GM23338 (cell line): ENCODE data around the gene MIF.

Experiments
- CREB1 ChIP-seq: fragments of 250-450 bp; sonication (Bioruptor Pico); IDR thresholded peaks from 2 replicates; pipeline ENCODE4 v1.5.0; 2020; ENCODE audit warnings: low read depth, mild to moderate bottlenecking, moderate library complexity
- EZH2 ChIP-seq: fragments of 200-600 bp; sonication (generic); IDR thresholded peaks from one replicate; pipeline ENCODE4 v1.8.0; 2017; ENCODE audit warnings: antibody characterized with exemption, mild to moderate bottlenecking, low read depth; ENCODE audit not compliant: unreplicated experiment
- EZH2phosphoT487 ChIP-seq: fragments of 200-600 bp; sonication (generic); IDR thresholded peaks from one replicate; pipeline ENCODE4 v1.8.1; 2018; ENCODE audit warnings: antibody characterized with exemption; ENCODE audit not compliant: unreplicated experiment
- JUNB ChIP-seq: IDR thresholded peaks from one replicate; pipeline ENCODE4 v1.6.1; 2016; ENCODE audit warnings: antibody characterized with exemption; ENCODE audit not compliant: unreplicated experiment
- NANOG ChIP-seq: IDR thresholded peaks from 2 replicates; pipeline ENCODE4 v1.6.1; 2016; ENCODE audit warnings: antibody characterized with exemption, borderline replicate concordance
- POLR2AphosphoS5 ChIP-seq: IDR thresholded peaks from 2 replicates; pipeline ENCODE4 v1.6.1; 2016; ENCODE audit warnings: antibody characterized with exemption, low read depth
- STAT1 ChIP-seq: IDR thresholded peaks from one replicate; pipeline ENCODE4 v1.6.1; 2016; ENCODE audit warnings: antibody characterized with exemption; ENCODE audit not compliant: unreplicated experiment
- ZNF114 ChIP-seq: fragments of 250-450 bp; sonication (Bioruptor Pico); IDR thresholded peaks from 2 replicates; pipeline ENCODE4 v1.5.0; 2020; ENCODE audit warnings: mild to moderate bottlenecking, moderate library complexity
- ZNF331 ChIP-seq: fragments of 250-450 bp; sonication (Bioruptor Pico); IDR thresholded peaks from 2 replicates; pipeline ENCODE4 v1.5.0; 2020; ENCODE audit warnings: low read depth, mild to moderate bottlenecking, moderate library complexity
- TF ChIP-seq, protein P1 (sequence below), 2 experiments: fragments of 200-600 bp in 1 of 2; sonication (generic) in 1 of 2; conservative IDR thresholded peaks; 2 replicates each; pipeline versions ENCODE4 v1.5.1 to v1.6.1; 2016 to 2017; ENCODE audit warnings: antibody characterized with exemption in 2 of 2, low read depth in 2 of 2, mild to moderate bottlenecking in 2 of 2, moderate library complexity in 1 of 2
- TF ChIP-seq, protein P2 (sequence below): IDR thresholded peaks from one replicate; pipeline ENCODE4 v1.6.1; 2018; ENCODE audit warnings: antibody characterized with exemption; ENCODE audit not compliant: unreplicated experiment
- TF ChIP-seq, protein P3 (sequence below): fragments of 250-450 bp; sonication (Bioruptor Pico); IDR thresholded peaks from 2 replicates; pipeline ENCODE4 v1.5.0; 2020; ENCODE audit warnings: mild to moderate bottlenecking, moderate library complexity
- TF ChIP-seq, protein P4 (sequence below): IDR thresholded peaks from 2 replicates; pipeline ENCODE4 v1.6.1; 2016; ENCODE audit warnings: antibody characterized with exemption

DNA sequence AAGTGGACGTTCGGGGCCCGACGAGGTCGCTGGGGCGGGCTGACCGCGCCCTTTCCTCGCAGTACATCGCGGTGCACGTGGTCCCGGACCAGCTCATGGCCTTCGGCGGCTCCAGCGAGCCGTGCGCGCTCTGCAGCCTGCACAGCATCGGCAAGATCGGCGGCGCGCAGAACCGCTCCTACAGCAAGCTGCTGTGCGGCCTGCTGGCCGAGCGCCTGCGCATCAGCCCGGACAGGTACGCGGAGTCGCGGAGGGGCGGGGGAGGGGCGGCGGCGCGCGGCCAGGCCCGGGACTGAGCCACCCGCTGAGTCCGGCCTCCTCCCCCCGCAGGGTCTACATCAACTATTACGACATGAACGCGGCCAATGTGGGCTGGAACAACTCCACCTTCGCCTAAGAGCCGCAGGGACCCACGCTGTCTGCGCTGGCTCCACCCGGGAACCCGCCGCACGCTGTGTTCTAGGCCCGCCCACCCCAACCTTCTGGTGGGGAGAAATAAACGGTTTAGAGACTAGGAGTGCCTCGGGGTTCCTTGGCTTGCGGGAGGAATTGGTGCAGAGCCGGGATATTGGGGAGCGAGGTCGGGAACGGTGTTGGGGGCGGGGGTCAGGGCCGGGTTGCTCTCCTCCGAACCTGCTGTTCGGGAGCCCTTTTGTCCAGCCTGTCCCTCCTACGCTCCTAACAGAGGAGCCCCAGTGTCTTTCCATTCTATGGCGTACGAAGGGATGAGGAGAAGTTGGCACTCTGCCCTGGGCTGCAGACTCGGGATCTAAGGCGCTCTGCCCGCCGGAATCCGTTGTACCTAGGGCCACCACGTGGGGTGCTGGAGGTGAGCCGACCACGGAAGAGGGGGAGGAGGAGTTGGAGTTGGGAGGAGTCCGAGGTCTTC is 771 bp downstream of the MIF start:
- TF ChIP-seq POLR2AphosphoS5 = peak; percentile 40
- peak; percentile 28; the same call in 1 of the 2 replicates for TF ChIP-seq CREB1 (CRISPR knock-in tag)
- TF ChIP-seq, protein P1, sequence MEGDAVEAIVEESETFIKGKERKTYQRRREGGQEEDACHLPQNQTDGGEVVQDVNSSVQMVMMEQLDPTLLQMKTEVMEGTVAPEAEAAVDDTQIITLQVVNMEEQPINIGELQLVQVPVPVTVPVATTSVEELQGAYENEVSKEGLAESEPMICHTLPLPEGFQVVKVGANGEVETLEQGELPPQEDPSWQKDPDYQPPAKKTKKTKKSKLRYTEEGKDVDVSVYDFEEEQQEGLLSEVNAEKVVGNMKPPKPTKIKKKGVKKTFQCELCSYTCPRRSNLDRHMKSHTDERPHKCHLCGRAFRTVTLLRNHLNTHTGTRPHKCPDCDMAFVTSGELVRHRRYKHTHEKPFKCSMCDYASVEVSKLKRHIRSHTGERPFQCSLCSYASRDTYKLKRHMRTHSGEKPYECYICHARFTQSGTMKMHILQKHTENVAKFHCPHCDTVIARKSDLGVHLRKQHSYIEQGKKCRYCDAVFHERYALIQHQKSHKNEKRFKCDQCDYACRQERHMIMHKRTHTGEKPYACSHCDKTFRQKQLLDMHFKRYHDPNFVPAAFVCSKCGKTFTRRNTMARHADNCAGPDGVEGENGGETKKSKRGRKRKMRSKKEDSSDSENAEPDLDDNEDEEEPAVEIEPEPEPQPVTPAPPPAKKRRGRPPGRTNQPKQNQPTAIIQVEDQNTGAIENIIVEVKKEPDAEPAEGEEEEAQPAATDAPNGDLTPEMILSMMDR (conservative IDR thresholded peaks at IDR 0.05; ENCODE audit: low read depth in 2 of 2) = peak; percentile 47
- TF ChIP-seq, protein P2, sequence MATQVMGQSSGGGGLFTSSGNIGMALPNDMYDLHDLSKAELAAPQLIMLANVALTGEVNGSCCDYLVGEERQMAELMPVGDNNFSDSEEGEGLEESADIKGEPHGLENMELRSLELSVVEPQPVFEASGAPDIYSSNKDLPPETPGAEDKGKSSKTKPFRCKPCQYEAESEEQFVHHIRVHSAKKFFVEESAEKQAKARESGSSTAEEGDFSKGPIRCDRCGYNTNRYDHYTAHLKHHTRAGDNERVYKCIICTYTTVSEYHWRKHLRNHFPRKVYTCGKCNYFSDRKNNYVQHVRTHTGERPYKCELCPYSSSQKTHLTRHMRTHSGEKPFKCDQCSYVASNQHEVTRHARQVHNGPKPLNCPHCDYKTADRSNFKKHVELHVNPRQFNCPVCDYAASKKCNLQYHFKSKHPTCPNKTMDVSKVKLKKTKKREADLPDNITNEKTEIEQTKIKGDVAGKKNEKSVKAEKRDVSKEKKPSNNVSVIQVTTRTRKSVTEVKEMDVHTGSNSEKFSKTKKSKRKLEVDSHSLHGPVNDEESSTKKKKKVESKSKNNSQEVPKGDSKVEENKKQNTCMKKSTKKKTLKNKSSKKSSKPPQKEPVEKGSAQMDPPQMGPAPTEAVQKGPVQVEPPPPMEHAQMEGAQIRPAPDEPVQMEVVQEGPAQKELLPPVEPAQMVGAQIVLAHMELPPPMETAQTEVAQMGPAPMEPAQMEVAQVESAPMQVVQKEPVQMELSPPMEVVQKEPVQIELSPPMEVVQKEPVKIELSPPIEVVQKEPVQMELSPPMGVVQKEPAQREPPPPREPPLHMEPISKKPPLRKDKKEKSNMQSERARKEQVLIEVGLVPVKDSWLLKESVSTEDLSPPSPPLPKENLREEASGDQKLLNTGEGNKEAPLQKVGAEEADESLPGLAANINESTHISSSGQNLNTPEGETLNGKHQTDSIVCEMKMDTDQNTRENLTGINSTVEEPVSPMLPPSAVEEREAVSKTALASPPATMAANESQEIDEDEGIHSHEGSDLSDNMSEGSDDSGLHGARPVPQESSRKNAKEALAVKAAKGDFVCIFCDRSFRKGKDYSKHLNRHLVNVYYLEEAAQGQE = no peak
- TF ChIP-seq EZH2 = no peak
- TF ChIP-seq JUNB = no peak
- TF ChIP-seq, protein P3, sequence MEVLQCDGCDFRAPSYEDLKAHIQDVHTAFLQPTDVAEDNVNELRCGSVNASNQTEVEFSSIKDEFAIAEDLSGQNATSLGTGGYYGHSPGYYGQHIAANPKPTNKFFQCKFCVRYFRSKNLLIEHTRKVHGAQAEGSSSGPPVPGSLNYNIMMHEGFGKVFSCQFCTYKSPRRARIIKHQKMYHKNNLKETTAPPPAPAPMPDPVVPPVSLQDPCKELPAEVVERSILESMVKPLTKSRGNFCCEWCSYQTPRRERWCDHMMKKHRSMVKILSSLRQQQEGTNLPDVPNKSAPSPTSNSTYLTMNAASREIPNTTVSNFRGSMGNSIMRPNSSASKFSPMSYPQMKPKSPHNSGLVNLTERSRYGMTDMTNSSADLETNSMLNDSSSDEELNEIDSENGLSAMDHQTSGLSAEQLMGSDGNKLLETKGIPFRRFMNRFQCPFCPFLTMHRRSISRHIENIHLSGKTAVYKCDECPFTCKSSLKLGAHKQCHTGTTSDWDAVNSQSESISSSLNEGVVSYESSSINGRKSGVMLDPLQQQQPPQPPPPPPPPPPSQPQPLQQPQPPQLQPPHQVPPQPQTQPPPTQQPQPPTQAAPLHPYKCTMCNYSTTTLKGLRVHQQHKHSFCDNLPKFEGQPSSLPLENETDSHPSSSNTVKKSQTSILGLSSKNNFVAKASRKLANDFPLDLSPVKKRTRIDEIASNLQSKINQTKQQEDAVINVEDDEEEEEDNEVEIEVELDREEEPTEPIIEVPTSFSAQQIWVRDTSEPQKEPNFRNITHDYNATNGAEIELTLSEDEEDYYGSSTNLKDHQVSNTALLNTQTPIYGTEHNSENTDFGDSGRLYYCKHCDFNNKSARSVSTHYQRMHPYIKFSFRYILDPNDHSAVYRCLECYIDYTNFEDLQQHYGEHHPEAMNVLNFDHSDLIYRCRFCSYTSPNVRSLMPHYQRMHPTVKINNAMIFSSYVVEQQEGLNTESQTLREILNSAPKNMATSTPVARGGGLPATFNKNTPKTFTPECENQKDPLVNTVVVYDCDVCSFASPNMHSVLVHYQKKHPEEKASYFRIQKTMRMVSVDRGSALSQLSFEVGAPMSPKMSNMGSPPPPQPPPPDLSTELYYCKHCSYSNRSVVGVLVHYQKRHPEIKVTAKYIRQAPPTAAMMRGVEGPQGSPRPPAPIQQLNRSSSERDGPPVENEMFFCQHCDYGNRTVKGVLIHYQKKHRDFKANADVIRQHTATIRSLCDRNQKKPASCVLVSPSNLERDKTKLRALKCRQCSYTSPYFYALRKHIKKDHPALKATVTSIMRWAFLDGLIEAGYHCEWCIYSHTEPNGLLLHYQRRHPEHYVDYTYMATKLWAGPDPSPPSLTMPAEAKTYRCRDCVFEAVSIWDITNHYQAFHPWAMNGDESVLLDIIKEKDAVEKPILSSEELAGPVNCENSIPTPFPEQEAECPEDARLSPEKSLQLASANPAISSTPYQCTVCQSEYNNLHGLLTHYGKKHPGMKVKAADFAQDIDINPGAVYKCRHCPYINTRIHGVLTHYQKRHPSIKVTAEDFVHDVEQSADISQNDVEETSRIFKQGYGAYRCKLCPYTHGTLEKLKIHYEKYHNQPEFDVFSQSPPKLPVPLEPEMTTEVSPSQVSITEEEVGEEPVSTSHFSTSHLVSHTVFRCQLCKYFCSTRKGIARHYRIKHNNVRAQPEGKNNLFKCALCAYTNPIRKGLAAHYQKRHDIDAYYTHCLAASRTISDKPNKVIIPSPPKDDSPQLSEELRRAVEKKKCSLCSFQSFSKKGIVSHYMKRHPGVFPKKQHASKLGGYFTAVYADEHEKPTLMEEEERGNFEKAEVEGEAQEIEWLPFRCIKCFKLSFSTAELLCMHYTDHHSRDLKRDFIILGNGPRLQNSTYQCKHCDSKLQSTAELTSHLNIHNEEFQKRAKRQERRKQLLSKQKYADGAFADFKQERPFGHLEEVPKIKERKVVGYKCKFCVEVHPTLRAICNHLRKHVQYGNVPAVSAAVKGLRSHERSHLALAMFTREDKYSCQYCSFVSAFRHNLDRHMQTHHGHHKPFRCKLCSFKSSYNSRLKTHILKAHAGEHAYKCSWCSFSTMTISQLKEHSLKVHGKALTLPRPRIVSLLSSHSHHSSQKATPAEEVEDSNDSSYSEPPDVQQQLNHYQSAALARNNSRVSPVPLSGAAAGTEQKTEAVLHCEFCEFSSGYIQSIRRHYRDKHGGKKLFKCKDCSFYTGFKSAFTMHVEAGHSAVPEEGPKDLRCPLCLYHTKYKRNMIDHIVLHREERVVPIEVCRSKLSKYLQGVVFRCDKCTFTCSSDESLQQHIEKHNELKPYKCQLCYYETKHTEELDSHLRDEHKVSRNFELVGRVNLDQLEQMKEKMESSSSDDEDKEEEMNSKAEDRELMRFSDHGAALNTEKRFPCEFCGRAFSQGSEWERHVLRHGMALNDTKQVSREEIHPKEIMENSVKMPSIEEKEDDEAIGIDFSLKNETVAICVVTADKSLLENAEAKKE (CRISPR knock-in tag) = no peak
- TF ChIP-seq STAT1 = no peak
- no peak for TF ChIP-seq ZNF331 (CRISPR knock-in tag)
- TF ChIP-seq EZH2phosphoT487 = no peak
- no peak for TF ChIP-seq ZNF114 (CRISPR knock-in tag)
- TF ChIP-seq, protein P4, sequence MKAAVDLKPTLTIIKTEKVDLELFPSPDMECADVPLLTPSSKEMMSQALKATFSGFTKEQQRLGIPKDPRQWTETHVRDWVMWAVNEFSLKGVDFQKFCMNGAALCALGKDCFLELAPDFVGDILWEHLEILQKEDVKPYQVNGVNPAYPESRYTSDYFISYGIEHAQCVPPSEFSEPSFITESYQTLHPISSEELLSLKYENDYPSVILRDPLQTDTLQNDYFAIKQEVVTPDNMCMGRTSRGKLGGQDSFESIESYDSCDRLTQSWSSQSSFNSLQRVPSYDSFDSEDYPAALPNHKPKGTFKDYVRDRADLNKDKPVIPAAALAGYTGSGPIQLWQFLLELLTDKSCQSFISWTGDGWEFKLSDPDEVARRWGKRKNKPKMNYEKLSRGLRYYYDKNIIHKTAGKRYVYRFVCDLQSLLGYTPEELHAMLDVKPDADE = no peak
- TF ChIP-seq NANOG = no peak
